Neutrophil (primary cell): ENCODE data around the gene PHLDB2.

Experiments
- H3K27ac ChIP-seq: fragments of 200-600 bp; sonication (generic); 2 replicates; pipeline ENCODE4 v1.5.1; 2016; ENCODE audit warnings: mild to moderate bottlenecking, moderate library complexity
- H3K27me3 ChIP-seq: fragments of 200-600 bp; sonication (generic); 2 replicates; pipeline ENCODE4 v1.6.0; 2016; ENCODE audit warnings: mild to moderate bottlenecking
- H3K36me3 ChIP-seq: fragments of 200-600 bp; sonication (generic); 2 replicates; pipeline ENCODE4 v1.5.1; 2017
- H3K4me1 ChIP-seq, 2 experiments: fragments of 200-600 bp in 1 of 2; sonication (generic) in 1 of 2; 1 replicate in 1 of 2; 2 replicates in 1 of 2; pipeline versions ENCODE4 v1.5.1 to v1.6.1; 2013 to 2016; ENCODE audit warnings: low read depth in 1 of 2, low read length in 1 of 2, mild to moderate bottlenecking in 1 of 2, moderate library complexity in 1 of 2; ENCODE audit not compliant: control insufficient read depth in 1 of 2, insufficient read depth in 1 of 2
- H3K4me3 ChIP-seq, 2 experiments: fragments of 200-600 bp in 1 of 2; sonication (generic) in 1 of 2; 1 replicate in 1 of 2; 2 replicates in 1 of 2; pipeline ENCODE4 v1.5.1; 2013 to 2016; ENCODE audit warnings: low read depth in 1 of 2, low read length in 1 of 2, mild to moderate bottlenecking in 1 of 2, moderate library complexity in 1 of 2
- H3K9me3 ChIP-seq: fragments of 200-600 bp; sonication (generic); 2 replicates; pipeline ENCODE4 v1.5.1; 2016
- TF ChIP-seq, protein P1 (sequence below): fragments of 200-600 bp; sonication (generic); IDR thresholded peaks from 2 replicates; pipeline ENCODE4 v1.5.1; 2016; ENCODE audit warnings: antibody characterized with exemption

Gene PHLDB2

DNA sequence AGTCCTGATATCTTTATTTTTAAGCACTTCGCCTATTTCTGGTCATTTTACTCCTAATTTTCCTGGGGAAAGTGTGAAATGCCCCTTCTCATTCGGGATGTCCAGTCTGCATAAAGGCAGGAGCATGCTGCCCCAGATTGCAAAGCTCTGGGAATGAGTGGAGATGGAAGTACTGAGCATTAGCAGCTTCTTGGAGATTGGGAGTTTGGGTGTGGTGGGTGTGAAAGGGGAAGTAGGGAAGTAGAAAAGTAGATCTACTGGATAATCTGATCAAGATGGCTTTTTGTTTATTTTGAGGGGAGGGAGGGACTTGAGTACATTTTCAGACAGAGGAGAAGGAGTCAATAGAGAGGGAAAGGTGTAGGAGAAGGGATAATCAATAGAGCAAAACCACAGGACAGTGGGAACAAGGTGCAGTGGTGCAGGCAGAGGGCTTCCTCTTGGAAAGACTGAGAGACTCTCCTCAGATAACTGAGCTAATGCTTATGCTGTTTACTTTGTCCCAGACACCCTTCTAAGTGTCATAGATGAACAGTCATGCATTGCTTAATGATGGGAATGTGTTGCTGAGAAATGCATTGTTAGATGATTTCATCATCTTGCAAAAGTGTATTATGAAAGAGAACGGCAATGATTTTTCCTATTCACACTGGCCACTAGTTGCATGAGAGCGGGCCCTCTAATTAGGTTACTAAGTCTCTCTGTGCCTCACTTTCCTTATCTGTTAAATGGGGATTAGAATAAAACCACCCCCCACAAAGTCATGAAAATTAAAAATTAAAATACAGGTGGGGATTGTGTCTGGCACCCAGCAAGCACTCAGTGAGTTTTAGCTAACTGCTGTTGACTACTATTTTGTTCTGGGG, 45.5 kb downstream of the PHLDB2 start:
- Histone ChIP-seq H3K4me1 (peaks cover 5% of the 10 kb centered on the region in 2 experiments), H3K27me3 (no peaks in the 10 kb centered on the region), H3K4me3 (no peak overlapping the region), H3K9me3 (no peaks in the 10 kb centered on the region), H3K27ac (no peak overlapping the region), H3K36me3 (no peaks in the 10 kb centered on the region)
- TF ChIP-seq, protein P1, sequence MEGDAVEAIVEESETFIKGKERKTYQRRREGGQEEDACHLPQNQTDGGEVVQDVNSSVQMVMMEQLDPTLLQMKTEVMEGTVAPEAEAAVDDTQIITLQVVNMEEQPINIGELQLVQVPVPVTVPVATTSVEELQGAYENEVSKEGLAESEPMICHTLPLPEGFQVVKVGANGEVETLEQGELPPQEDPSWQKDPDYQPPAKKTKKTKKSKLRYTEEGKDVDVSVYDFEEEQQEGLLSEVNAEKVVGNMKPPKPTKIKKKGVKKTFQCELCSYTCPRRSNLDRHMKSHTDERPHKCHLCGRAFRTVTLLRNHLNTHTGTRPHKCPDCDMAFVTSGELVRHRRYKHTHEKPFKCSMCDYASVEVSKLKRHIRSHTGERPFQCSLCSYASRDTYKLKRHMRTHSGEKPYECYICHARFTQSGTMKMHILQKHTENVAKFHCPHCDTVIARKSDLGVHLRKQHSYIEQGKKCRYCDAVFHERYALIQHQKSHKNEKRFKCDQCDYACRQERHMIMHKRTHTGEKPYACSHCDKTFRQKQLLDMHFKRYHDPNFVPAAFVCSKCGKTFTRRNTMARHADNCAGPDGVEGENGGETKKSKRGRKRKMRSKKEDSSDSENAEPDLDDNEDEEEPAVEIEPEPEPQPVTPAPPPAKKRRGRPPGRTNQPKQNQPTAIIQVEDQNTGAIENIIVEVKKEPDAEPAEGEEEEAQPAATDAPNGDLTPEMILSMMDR: no peak

DNA sequence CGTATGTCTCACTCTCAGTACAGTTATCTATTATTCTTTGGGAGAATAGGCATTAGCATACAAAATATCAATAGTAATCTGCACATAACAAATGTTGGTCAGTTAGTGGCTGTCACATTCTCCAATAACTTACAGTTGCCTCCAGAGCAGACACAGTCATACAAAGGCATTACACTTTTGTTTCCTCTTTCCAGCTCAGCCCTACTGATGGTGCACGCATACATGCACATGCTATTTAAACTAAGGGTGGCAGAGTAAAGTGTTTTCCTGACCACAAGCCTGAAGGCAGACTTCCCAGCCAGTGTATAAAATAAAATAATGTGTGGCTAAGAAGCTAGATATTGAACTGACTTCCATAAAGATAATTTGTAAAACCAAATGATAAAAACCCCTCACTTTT, 47.6 kb downstream of the PHLDB2 start:
- Histone ChIP-seq H3K27me3 (no peaks in the 10 kb centered on the region), H3K4me1 (peaks cover 5% of the 10 kb centered on the region in 2 experiments), H3K4me3 (no peak overlapping the region), H3K36me3 (no peaks in the 10 kb centered on the region), H3K27ac (no peak overlapping the region), H3K9me3 (no peaks in the 10 kb centered on the region)
- TF ChIP-seq, protein P1: no peak

DNA sequence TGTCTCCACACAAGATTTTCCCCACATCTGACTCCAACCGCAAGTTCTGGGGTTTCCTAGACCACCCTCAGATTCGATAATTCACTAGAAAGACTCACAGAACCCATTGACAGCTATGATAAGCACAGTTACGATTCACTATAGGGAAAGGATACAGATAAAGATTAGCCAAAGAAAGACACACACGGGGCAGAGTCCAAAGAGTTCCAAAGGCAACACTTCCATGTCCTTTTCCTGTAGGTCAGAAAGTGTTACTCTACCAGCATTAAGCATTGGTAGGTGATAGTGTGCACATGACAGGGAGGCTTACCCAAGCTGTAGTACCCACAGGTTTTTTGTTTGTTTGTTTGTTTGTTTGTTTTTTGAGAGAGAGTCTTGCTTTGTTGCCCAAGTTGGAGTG, 48.1 kb downstream of the PHLDB2 start:
- Histone ChIP-seq H3K27me3 (no peaks in the 10 kb centered on the region), H3K4me1 (peaks cover 5% of the 10 kb centered on the region in 2 experiments), H3K36me3 (no peaks in the 10 kb centered on the region), H3K9me3 (no peaks in the 10 kb centered on the region), H3K4me3 (no peak overlapping the region), H3K27ac (no peak overlapping the region)
- TF ChIP-seq, protein P1: no peak

DNA sequence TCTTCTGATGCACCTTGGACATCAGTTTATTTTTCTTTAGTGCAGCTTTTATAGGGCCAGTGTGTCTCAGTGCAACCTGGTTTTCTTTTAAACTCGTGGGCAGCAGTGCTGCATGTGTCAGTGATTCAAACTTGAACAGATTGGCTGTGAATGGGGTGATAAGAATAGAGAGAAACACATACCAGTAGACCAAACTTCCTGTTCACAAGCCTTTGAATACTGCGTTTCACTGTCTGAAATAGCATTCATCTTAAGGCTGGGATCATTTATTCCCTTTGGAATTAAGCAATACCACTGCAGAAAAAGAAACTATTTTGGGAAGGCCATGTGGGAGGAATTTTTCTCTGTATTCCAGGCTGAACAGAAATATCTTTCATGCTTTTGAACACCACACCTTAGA, 51.7 kb downstream of the PHLDB2 start:
- Histone ChIP-seq H3K27ac (no peak overlapping the region), H3K27me3 (peaks cover 5% of the 10 kb centered on the region), H3K4me3 (no peak overlapping the region), H3K4me1 (no peaks in the 10 kb centered on the region), H3K9me3 (no peaks in the 10 kb centered on the region), H3K36me3 (no peaks in the 10 kb centered on the region)
- TF ChIP-seq, protein P1: no peak

DNA sequence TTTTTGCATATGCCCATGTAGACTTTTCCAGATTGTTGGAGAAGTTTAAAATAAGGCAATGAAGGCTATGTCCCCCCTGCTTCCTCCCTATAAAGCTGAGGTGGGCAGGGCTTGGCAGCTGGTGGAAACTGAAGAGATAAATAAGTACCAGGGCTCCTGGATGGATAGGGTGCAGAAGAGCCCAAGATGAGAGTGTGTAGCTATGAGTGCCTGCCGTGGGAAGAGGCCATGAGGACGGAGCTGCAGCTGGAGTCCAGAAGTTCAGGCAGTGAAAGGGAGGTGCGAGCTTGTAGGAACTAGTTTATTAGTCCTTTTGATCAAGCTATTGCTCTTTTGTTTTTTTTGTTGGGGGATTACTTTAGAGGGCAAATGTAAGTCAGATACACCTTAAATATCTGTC, 52.4 kb downstream of the PHLDB2 start:
- Histone ChIP-seq H3K27ac (no peak overlapping the region), H3K36me3 (no peaks in the 10 kb centered on the region), H3K9me3 (no peaks in the 10 kb centered on the region), H3K4me1 (no peaks in the 10 kb centered on the region), H3K27me3 (peaks cover 5% of the 10 kb centered on the region), H3K4me3 (no peak overlapping the region)
- TF ChIP-seq, protein P1: no peak
